ENCODE measurements around the gene VASH1. TPM values are rescaled to one million over a fixed set of nuclear protein-coding genes. Genes with fewer than 3 reads are reported as not detected.

The VASH1 gene
- total RNA-seq, 1 donor from 2014 or later, result 16.4 TPM

- intact Hi-C loops (cut with DNase I), result no loop called here
Observed at GRCh38 chr14:76780360-76780759, 19.1 kb downstream of the VASH1 start.

DNA sequence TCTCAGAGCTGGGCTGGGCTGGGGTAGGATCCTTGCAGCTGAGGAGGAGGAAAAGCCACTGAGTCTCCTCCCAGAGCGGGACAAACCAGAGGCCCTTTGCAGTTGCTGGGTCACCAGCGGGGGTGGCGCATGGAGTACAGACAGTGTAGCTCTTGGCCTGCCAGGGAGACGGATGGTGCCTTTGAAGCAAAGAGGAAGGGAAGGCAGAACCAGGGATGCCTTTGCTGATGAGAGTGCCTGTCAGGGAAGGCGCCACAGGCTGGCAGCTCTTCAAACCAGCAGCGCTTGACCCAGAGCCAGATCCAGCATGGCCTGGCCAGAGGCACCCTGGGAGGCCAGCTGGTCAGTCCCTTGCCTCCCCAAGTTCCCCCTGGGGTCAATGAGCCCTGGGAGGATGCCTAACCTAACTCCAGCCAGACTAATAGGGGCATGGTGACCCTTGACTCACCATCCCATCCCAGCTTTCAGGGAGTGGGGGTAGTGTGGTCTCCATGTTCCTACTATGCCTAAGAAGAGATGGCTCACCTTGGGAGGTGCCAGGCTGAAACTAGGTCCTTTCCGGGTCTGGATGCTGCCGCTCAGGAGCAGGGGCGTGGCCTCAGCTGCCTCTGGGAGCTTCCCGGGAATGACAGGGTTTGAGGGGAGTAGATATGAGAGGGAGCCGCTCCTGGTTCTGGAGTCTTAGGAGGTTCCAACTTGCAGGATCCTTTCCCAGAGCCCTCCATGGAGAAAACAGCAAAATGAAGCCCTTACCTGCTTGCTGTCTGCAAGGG, 19.8 kb downstream of the VASH1 start:
- peak; percentile 80 for DNase-seq (ENCODE audit: low spot score)
- intact Hi-C loops (cut with DNase I), result no loop called here

More at GRCh38 chr14:76780360-76780759, 19.1 kb downstream of the VASH1 start:
- DNase-seq (ENCODE audit: low spot score), result peak; percentile 43

GRCh38 chr14:76781648-76782051, 20.4 kb downstream of the VASH1 start:
- intact Hi-C loops (cut with DNase I), result no loop called here
- DNase-seq (ENCODE audit: low spot score), result peak; percentile 63

- intact Hi-C loops (cut with DNase I), result no loop called here
- peak; percentile 50 for DNase-seq (ENCODE audit: low spot score)
Observed at GRCh38 chr14:76782115-76782884, 21.0 kb downstream of the VASH1 start.

DNA sequence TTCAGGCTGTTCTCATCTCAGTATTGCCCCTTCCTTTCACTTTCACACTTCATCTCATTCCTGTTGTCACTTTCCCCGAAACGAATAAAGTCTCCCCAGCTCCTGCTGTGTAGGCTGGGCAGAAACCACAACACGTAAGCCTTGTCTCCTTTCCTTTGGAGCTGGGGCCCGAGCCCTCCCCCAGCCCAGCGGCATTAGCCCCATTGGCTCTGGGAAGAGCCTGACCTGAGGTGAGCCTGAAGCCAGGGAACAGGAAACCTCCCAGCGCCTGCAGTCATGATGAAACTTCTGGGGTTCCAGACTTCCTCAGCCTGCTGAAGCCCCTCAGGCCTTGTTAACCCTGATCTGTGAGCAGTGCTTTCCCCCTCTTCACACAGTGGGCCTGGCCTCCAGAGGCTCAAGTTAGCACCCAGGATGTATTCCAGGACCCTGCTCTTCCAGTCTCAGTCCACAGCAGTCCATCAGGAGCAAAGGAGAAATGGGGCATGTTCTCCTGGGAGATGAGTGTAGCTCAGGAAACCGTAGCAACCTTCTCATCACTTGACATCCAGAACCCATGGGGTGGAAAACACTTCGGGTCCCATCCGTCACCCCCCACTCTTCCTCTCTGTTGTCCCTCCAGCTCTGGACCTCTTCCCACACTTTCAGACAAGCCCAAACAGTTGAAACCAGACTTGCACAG, 21.8 kb downstream of the VASH1 start:
- DNase-seq (ENCODE audit: low spot score), result peak; percentile 66
- intact Hi-C loops (cut with DNase I), result no loop called here

GRCh38 chr14:76784266-76784874, 23.1 kb downstream of the VASH1 start:
- DNase-seq (ENCODE audit: low spot score), result no peak
- intact Hi-C loops (cut with DNase I), result loop anchor here (1.0 kb wide), 1 partner anchor 74 kb away; no protein-coding TSS in a partner anchor

DNA sequence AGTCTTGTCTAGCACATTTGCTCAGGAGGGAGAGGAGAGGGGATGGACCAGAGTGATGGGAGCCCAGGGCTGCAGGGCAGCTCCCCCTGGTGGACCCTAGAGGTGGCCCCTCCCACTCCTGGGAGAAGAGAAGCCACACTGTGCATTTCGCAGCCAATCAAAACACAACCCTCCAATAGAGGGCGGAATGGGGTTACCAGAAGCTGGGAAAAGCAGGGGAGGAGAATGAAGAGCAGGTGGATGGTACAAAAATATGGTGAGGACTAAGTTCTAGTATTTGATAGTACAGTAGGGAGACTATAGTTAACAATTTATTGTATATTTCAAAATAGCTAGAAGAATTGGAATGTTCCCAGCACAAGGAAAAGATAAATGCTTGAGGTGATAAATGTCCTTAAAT, 23.6 kb downstream of the VASH1 start:
- intact Hi-C loops (cut with DNase I), result loop anchor here (1.0 kb wide), 1 partner anchor 75 kb away; no protein-coding TSS in a partner anchor
- peak; percentile 82 for DNase-seq (ENCODE audit: low spot score)

GRCh38 chr14:76786601-76787000, 25.3 kb downstream of the VASH1 start:
- DNase-seq (ENCODE audit: low spot score), result no peak
- intact Hi-C loops (cut with DNase I), result no loop called here

DNA sequence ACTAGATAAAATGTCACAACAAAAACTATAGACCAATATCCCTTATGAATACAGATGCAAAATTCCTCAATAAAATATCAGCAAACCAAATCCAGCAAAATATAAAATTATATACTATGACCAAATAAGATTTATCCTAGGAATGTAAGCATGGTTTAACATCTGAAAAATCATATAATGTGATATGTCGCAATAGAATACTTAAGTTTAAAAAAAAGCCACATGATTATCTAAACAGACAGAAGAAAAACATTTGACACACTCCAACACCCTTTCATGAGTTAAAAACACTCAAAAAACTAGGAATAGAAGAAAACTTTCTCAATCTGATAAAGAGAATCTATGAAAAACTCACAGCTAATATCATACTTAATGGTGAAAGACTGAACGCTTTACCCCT, 31.2 kb downstream of the VASH1 start:
- no peak for DNase-seq (ENCODE audit: low spot score)
- intact Hi-C loops (cut with DNase I), result no loop called here

- intact Hi-C loops (cut with DNase I), result no loop called here
- DNase-seq (ENCODE audit: low spot score), result no peak
Observed at GRCh38 chr14:76793324-76793723, 32.1 kb downstream of the VASH1 start.

- intact Hi-C loops (cut with DNase I), result no loop called here
- DNase-seq (ENCODE audit: low spot score), result no peak
Observed at GRCh38 chr14:76793956-76794355, 32.7 kb downstream of the VASH1 start.

DNA sequence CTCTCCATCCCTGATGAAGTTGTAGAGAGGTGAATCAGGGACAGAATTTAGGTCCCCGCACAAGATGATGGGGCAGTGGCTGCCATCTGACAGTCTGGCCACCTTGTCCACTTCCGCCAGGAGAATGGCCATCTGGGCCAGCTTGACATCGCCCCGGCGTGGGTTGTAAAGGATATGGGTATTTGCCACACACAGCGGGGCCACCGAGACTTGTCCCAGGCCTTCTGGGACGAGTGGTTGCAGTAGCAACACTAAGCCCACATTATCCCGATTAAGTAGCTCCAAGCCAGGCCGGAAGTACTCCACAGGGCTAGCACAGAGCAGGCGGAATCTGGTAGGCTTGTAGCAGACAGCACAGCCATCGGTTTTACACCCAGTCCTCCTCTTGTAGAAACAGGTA, 45.2 kb downstream of the VASH1 start:
- intact Hi-C loops (cut with DNase I), result no loop called here

DNA sequence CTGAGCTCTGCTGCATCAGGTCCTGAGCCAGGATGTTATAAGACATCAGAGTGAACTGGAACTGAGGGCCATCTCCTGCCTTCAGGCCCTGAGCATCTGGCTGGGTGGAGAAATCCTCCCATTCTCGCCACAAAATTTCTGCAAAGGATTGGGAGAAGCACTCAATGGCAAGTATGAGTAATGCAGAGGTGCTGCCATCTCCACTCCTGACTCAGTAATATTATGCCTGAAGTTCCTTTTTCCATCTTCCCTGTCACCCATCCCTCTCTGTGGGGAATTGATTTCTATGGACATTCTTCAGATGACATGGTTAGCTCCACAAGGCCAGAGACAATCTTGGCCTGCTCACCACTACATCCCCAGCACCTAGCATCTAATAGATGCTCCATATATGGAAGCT, 46.7 kb downstream of the VASH1 start:
- intact Hi-C loops (cut with DNase I), result no loop called here
- no peak for DNase-seq (ENCODE audit: low spot score)

More for the DNA sequence above, 45.2 kb downstream of the VASH1 start:
- DNase-seq (ENCODE audit: low spot score), result no peak

GRCh38 chr14:76808990-76809389, 47.7 kb downstream of the VASH1 start:
- no peak for DNase-seq (ENCODE audit: low spot score)
- intact Hi-C loops (cut with DNase I), result no loop called here

DNA sequence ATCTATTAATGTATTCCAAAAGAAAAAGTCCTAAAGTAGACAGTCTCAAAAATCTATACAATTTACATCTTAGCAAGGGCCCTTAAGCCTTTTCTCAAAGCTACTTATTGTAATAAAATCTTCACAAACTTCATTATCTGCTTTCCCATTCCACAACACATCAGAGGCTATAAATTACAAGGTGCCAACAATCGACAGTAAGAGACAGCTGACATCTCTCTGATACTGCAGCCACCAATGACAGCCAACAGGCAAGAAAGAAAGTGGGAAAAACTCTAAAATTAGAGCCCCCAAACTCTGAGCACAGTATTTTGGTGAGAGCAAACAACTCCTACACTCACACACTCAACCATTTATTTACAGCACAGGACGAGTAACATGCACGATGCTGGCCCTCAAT, 49.3 kb downstream of the VASH1 start:
- intact Hi-C loops (cut with DNase I), result no loop called here
- DNase-seq (ENCODE audit: low spot score), result no peak

DNA sequence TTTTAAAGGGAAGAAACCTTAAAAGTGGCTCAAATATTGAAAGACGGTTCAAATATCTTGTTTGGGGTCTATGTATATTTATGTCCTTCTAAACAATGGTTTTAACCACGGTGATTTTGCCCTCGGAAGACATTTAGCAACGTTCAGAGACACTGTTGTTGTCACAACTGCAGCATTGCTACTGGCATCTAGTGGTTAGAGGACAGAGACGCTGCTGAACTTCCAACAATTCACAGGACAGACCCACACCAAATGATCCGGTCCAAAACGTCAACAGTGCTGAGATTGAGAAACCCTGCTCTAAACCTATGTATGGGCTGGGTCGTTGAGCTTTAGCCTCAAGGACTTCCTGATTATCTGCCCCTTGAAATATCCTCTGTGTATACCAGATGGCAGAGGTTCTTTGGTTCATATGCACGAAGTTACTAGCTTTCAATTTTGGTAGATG, 49.7 kb downstream of the VASH1 start:
- no peak for DNase-seq (ENCODE audit: low spot score)
- intact Hi-C loops (cut with DNase I), result no loop called here

DNA sequence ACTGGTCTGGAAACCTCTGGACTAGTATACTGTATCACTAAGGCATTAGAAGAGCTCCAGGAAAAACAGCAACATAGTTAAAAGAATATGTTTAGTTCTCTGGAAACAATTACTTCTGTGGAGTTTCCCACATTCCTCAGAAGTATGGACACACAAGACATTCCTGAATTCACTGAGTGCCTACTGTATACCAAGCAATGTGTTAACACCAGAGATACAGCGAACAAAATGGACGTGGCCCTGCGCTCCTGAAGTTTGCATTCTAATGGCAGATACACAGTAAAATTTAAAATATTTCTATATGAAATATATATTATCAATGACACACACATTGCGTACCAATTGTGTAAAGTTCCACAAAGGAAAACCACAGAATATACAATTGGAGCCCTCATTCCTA, 50.3 kb downstream of the VASH1 start:
- intact Hi-C loops (cut with DNase I), result no loop called here

DNA sequence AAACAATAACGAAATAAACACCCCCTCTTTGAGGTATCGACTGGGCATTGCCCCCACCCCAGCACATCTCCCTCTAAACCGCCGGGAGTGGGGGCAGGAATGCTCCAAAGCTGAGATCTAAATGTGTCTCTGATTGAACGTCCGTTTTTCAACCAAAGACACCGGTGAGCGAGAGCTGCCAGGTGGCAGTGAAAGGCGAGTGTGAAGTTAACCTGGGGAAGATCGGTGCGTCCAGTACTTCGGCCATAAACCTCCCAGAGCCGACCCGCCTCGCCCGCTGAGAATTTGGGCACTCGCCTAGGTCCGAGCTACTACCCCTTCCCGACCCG, 50.8 kb downstream of the VASH1 start:
- no peak for DNase-seq (ENCODE audit: low spot score)
- intact Hi-C loops (cut with DNase I), result no loop called here

More for the DNA sequence above, 50.3 kb downstream of the VASH1 start:
- no peak for DNase-seq (ENCODE audit: low spot score)

DNA sequence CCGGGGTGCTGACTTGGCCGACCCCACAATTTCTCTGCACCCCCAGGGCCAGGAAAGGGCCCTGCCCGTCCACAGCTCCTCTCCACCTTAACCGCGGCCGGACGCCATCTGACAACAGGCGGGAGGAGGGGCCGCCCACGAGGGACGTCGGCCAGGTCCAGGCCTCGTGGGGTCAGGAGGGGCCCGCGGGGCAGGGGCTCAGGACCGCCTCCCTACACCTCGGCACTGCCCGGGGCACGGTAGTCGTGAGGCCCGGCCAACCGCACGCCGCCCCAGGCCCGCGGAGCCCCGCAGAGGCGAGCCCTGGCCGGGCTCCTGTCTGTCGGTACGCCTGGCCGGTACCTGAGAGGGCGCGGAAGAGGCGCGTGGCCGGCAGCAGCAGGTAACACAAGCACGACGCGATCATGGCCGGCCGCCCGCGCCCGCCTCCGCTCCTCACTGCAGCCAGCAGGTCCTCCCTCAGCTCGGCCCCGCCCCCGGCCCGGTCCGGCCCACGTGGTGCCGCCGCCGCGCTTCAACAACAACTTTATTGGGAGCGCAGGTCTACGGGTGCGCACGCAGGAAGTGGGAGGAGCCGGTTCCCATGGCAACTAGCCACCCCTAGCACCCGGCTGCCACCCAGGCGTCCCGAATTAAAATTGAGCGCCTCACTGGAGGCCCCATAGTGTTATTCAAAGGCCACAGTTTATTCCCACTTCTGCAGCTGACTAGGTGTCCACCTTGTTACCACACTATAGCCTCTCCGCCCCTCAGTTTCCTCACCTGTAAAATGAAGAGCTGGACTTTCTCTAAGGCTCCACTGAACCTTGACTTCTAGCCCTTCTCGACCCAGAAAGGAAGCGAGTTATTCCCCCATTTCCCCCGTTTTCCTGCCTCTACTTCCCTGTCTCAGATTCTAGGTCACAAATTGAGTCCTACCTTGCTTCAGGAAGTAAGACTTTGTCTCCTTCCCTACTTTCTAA, 51.4 kb downstream of the VASH1 start, which contains the start of gene ANGEL1:
TSS of gene ANGEL1 (minus strand) at position 461 of the 962 bp plus-strand sequence. CDS start at position 406, 55 bp downstream.
- DNase-seq (ENCODE audit: low spot score), result peak; percentile 97
- intact Hi-C loops (cut with DNase I), result no loop called here

All from cardiac septum (tissue), 1 donor.